NCI-H526 treated with DMSO at 0.1 percent for 48 hours (cell line): ENCODE data around the gene FAM3D.

Source experiments
- DNase-seq: peaks from one replicate; lab custom pipeline; 2025; lab: John Stamatoyannopoulos, UW

The FAM3D gene

GRCh38 chr3:58654466-58654865 is 12.1 kb downstream of the FAM3D start:
- DNase-seq: no peak

GRCh38 chr3:58652624-58653023 is 13.9 kb downstream of the FAM3D start:
- no peak for DNase-seq

DNA sequence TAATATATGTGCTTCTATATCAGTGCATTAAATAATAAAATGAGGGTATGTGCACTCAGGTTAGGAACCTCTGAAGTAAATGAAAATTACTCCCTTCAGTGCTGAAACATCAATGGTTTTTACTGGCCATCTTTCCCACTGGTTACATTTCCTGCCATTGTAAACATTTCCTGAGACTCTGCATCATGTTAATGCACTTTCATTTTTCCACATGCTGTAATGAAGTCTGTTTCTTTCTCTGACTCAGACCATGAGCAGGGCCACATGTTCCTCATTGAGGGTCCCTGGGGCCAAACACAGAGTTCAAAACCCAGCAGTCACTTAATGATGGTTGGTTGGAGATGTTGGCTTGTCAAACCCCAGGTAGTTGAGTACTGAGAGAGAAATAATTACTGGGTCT is 15.3 kb downstream of the FAM3D start:
- no peak for DNase-seq

DNA sequence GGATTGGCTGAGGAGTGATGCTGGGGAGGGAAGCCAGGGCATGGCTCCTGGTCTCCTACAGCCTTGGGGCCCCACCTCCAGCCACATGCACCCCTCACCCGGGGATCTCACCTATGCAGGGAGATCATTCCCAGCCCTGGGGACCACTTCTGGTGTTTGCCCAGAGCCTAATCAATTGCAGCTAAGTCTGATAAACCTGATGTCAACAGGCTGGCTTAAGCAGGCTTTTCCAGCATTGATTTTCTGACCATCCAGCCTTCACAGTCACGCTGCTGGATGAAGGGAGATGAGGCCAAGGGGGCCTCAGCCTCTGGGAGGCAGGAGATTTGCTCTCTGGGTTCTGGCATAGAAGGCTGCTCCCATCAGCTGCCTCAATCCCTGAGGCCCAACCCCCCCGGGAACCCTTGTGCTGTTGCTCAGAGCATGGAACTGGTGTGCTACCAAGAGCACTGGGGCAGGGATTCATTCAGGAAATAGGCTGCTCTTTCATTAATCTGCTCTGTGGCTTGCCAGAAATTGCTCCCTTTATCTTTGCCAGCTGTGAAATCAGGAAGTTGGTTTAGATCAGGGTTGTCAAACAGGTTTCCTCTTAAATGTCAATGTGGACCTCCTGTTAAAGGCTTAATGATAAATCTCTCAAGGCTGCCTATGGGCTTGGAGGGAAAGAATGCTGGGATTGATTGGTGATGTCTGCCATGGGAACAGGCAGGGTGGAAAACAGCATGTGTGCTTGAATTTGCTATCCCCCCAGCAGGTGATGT is 19.0 kb downstream of the FAM3D start:
- DNase-seq: no peak

GRCh38 chr3:58646503-58646902 is 20.1 kb downstream of the FAM3D start:
- no peak for DNase-seq

GRCh38 chr3:58645726-58646125 is 20.8 kb downstream of the FAM3D start:
- no peak for DNase-seq

GRCh38 chr3:58642846-58643245 is 23.7 kb downstream of the FAM3D start:
- DNase-seq: no peak

- DNase-seq: no peak
These were observed 25.7 kb downstream of the FAM3D start for GRCh38 chr3:58640700-58641372.

DNA sequence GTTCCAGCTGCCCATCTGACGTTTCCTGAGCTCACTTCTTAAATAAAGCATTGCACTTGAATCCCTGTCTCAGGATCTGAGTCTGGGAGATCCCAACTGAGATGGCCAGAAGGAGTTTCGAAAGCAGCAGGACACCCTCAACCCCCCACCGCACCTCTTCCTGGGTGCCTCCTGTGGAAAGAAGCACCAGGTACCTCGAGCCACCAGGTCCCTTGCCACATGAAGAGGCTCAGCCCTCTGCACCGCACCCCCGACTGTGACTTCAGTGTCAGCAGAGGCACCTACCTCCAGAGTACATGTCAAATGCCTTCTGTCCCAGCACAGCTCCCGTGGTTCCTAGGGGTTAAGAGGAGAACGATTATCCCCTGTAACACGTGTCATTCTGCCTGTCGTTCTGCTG is 26.7 kb downstream of the FAM3D start:
- DNase-seq: no peak

- DNase-seq: no peak
These were observed 27.6 kb downstream of the FAM3D start for GRCh38 chr3:58639001-58639400.

GRCh38 chr3:58638591-58638990 is 28.0 kb downstream of the FAM3D start:
- DNase-seq: no peak

GRCh38 chr3:58637509-58637908 is 29.1 kb downstream of the FAM3D start:
- no peak for DNase-seq

GRCh38 chr3:58635371-58636285 is 30.9 kb downstream of the FAM3D start:
- DNase-seq: no peak

GRCh38 chr3:58633157-58633865 is 33.3 kb downstream of the FAM3D start:
- DNase-seq: no peak

- no peak for DNase-seq
These were observed 34.8 kb downstream of the FAM3D start for GRCh38 chr3:58631742-58632141.

- no peak for DNase-seq
These were observed 35.9 kb downstream of the FAM3D start for GRCh38 chr3:58630710-58631092.

DNA sequence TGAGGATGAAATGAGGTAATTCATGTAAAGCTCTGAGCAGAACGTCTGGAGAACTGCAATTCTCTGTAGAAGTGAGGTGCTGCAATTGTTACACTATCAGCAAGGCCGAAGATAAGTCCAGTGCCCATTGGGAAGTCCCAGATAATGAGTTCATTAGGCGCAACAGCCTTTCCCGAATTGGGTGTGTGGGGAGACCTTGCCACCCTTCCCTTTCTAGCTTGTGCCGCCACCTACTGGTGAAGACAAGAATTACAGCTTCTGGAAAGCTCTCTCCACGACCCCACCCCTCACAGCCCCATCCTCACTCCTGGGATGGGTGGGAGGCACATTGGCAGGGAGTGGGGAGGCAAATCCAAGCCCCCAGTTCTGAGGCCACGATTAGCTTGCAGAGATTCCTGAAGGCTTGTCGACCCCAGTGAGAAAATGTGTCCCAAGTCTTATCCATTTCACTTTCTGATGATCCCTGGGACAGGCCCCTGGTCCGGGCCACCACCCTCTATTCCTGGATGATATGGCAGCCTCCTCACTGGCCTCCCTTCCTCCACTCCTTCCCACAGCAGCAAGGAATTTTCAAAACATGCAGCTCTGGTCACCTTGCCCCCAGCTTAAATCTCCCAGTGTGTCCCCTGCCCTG is 36.4 kb downstream of the FAM3D start:
- DNase-seq: no peak

DNA sequence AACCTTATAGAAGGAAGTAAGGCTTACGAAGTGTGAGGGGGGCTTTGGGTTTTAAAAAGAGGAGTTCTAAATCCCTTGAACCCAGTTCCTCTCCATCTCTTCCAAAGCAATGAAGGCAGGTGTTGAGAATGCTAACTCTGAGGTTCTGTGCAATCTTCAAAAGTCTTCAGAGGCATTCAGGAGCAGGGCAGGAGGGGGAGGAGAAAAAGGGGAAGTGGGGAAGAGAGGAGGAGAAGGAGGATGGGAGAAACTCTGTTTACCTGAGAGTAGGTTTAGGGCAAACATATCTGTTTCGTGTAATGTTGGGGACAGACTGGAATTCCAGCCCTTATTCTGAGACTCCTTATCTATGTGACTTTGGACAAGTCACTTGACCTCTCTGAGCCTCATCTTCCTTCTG is 36.9 kb downstream of the FAM3D start:
- no peak for DNase-seq

DNA sequence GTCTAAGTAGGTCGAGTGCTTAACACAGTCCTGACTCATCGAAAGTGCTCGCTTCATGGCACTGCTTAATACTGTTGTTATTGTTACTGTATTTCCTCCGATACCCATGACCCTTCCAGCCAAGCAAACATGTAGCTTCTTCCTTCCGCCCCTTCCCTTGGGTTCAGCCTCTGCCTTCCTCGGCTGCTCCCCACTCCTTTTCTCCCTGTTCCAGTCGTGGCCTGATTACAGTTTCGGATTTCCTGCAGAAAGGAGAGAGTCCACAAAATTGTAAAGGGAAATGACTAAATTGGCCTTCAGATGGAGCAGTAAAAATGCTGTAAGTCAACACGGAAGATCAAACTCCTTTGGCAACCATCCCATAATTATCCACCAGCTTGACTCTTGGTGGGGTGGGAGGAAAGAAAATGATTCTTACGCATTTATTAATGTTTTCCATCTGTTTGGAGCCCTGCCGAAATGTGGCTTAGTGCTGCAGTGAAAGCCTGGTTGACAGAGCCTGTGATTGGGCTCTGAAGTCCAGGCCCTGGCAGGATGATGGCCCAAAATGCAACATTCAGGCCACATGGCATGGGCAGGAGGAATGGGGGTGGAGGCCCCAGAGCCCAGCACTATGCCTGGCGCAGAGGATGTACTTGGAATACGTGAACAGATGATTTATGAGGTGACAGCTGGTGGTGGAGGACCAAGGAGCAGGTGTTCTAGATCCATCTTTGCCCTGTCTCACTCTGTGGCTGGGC is 37.6 kb downstream of the FAM3D start:
- DNase-seq: no peak

DNA sequence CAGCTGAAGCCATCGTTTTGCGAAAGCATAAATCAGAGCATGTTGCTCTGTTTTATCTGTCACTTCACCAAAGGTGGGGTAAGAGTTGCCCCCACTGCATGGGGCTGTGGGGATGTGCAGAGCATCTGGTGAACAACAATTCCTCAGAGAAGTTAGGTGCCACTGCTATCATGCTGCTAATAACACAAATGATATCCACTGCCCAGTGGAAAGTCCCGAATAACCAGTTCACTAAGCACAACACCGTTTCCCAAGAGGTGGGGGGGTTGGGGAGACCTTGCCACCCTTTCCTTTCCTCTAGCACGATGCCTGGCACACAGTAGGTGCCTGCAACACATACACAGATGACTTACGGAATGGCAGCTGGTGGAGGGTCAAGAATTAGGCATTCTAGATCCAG is 38.6 kb downstream of the FAM3D start:
- DNase-seq: no peak

DNA sequence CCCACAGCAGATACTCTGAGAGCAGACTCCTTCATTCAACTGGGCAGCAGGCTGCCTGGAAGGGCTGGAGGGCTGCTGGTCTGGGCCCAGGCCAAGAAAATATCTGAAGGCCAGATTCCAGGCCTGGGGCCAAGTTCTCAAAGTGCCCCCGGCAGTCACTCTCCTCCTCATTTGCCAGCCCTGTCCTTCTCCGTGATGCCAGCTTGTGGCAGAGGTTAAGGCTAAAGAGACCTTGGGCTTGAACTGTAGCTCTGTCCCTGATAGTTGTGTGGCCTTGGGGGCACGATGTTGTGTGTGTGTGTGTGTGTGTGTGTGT is 39.0 kb downstream of the FAM3D start:
- DNase-seq: no peak
